Transverse colon (tissue), 4 donors: ENCODE results near the gene RASSF4. TPM values are rescaled to one million over a fixed set of nuclear protein-coding genes. Genes with fewer than 3 reads are reported as not detected.

Experiments used
- DNase-seq: peaks from one replicate; pipeline ENCODE4 v3.0.0-alpha.2; 2019
- H3K27ac ChIP-seq, 4 donors: fragments of 200-600 bp; sonication (generic); 2 replicates each; pipeline ENCODE4 v1.5.1; 2016 to 2018; ENCODE audit warnings: inconsistent platforms in 4 of 4
- H3K27me3 ChIP-seq: fragments of 200-600 bp; sonication (generic); 2 replicates; pipeline ENCODE4 v1.5.1; 2017; ENCODE audit warnings: inconsistent platforms
- H3K36me3 ChIP-seq, 4 donors: fragments of 200-600 bp; sonication (generic); 2 replicates each; pipeline ENCODE4 v1.5.1; 2017 to 2019; ENCODE audit warnings: inconsistent platforms in 4 of 4
- H3K4me1 ChIP-seq, 4 donors: fragments of 200-600 bp; sonication (generic); 2 replicates each; pipeline ENCODE4 v1.5.1; 2017 to 2020; ENCODE audit warnings: inconsistent platforms in 4 of 4
- H3K4me3 ChIP-seq, 4 donors: fragments of 200-600 bp; sonication (generic); 1 replicate in 1 of 4; 2 replicates in 3 of 4; pipeline versions ENCODE4 v1.5.1 to v1.6.1; 2017 to 2019; ENCODE audit warnings: inconsistent platforms in 4 of 4
- H3K9me3 ChIP-seq, 2 donors: fragments of 200-600 bp; sonication (generic); 2 replicates each; pipeline ENCODE4 v1.5.1; 2017 to 2019; ENCODE audit warnings: inconsistent platforms in 2 of 2
- EP300 ChIP-seq: sonication (generic); formaldehyde crosslinking; IDR thresholded peaks from one replicate; pipeline ENCODE4 v1.6.1; 2017; ENCODE audit warnings: antibody characterized with exemption, low read depth
- POLR2A ChIP-seq: fragments of 450-650 bp; IDR thresholded peaks from one replicate; pipeline ENCODE4 v1.6.1; 2016; ENCODE audit warnings: antibody characterized with exemption, mild to moderate bottlenecking, moderate library complexity
- POLR2AphosphoS5 ChIP-seq, 3 donors: sonication (generic); formaldehyde crosslinking; IDR thresholded peaks; one replicate each; pipeline ENCODE4 v1.6.1; 2016; ENCODE audit warnings: antibody characterized with exemption in 3 of 3
- WGBS, 2 donors: methylation state at CpG; one replicate each; pipeline ENCODE4 v1.1.5; 2018; ENCODE audit warnings: low coverage in 1 of 2; 5-methylcytosine and 5-hydroxymethylcytosine counted together
- in situ Hi-C, 4 donors: fragments of 200-750 bp; cut with MboI; loops; one replicate each; pipeline versions ENCODE4 v1.15.0 to v1.15.1; 2017; ENCODE audit warnings: low sequenced_read_pairs in 3 of 4, low pct_ligation_motif_present in 1 of 4, low pct_unique_long_range_greater_than_20kb in 1 of 4
- intact Hi-C: fragments of 100-400 bp; cut with DNase I; formaldehyde crosslinking; loops from one replicate; pipeline ENCODE4 v1.15.1; 2023; ENCODE audit warnings: low total_unique reads
- total RNA-seq, 4 donors: library from RNA; depleted of rRNA; stranded (reverse); fragments of >200 nt; gene quantifications; one replicate each; pipeline ENCODE4 v1.1.0, GENCODE V29; 2016
- TF ChIP-seq, protein P1 (sequence below), 5 experiments: fragments of 200-600 bp in 3 of 5; fragments of 450-650 bp in 2 of 5; sonication (generic) in 3 of 5; IDR thresholded peaks; 1 replicate in 2 of 5; 2 replicates in 3 of 5; pipeline ENCODE4 v1.5.1; 2016 to 2017; ENCODE audit warnings: antibody characterized with exemption in 5 of 5, inconsistent platforms in 3 of 5, mild to moderate bottlenecking in 2 of 5, moderate library complexity in 1 of 5

Gene RASSF4
- total RNA-seq, 4 donors from 2014 or later: 26.8 to 37.8 (median 27.5) TPM

DNA sequence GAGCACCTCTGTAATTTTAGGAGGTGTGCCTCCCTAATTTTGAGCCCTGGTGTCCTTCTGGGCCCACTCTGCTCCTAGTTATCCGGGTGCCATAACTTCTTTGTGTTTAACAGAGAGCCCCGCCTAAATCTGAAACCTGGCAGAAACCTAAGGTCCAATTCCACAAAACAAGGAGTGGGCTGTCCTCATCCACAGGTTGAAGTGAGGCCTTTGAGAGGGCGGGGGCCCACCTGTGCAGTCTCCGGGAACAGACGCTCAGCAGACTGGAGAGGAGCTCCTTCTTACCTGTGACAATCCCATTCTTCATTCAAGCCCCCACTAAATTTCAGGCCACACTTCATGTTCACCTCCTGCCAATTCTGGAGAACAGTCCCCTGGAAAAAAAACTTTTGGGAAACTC, 37.6 kb upstream of the RASSF4 start:
- Histone ChIP-seq H3K27ac (no peak overlapping the region), H3K9me3 (no peaks in the 10 kb centered on the region), H3K27me3 (no peaks in the 10 kb centered on the region), H3K4me1 (no peaks in the 10 kb centered on the region), H3K36me3 (no peaks in the 10 kb centered on the region), H3K4me3 (no peak overlapping the region)
- DNase-seq: no peak
- intact Hi-C loops: no loop called here
- in situ Hi-C loops: no loop called here
- TF ChIP-seq POLR2A (no peak), EP300 (no peak), POLR2AphosphoS5 (IDR thresholded peaks at IDR 0.05) (no peak)
- TF ChIP-seq, protein P1, sequence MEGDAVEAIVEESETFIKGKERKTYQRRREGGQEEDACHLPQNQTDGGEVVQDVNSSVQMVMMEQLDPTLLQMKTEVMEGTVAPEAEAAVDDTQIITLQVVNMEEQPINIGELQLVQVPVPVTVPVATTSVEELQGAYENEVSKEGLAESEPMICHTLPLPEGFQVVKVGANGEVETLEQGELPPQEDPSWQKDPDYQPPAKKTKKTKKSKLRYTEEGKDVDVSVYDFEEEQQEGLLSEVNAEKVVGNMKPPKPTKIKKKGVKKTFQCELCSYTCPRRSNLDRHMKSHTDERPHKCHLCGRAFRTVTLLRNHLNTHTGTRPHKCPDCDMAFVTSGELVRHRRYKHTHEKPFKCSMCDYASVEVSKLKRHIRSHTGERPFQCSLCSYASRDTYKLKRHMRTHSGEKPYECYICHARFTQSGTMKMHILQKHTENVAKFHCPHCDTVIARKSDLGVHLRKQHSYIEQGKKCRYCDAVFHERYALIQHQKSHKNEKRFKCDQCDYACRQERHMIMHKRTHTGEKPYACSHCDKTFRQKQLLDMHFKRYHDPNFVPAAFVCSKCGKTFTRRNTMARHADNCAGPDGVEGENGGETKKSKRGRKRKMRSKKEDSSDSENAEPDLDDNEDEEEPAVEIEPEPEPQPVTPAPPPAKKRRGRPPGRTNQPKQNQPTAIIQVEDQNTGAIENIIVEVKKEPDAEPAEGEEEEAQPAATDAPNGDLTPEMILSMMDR (IDR thresholded peaks at IDR 0.05): no peak
- WGBS, 2 donors: 80 to 81% methylated on average over 2 to 5 of the region's 5 CpGs

DNA sequence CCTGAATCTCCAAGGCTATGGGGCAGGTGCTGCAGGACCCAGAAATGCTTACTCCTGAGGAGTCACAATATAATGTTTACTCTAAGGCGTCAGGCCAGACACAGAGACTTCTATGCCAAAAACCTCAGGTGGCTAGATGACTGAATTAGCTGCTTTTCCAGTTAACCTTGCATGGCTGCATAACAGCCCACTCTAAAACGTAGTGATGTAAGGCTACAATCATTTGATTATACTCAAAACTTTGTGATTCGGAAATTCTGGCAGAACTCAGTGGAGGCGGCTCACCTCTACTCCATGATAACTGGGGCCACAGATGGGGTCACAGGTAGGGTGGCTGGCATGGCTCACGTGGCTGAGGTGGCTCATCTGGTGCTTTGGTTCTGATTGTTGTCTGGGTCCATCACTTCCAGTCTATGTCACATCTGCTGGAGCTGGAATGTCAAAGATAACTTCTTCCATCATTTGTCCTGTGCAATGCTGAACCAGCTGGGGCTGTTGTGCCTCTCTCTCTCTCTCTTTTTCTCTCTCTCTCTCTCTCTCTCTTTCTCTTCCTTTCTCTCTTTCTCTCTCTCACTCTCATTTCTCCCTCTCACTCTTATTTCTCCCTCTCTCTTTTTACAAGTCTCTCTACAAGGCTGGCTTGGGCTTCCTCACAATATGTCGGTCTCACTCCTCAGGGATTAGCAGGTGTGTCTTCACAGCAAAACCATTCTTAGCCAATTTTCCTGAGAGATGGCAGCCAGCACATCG, 36.6 kb upstream of the RASSF4 start:
- no peaks in the 10 kb centered on the region for H3K36me3 ChIP-seq
- no peak overlapping the region for H3K27ac ChIP-seq
- no peaks in the 10 kb centered on the region for H3K9me3 ChIP-seq
- H3K4me1 ChIP-seq: no peaks in the 10 kb centered on the region
- WGBS, 2 donors: 83 to 100% methylated on average over 2 to 7 of the region's 7 CpGs
- DNase-seq: no peak
- H3K4me3 ChIP-seq: no peak overlapping the region
- no peaks in the 10 kb centered on the region for H3K27me3 ChIP-seq
- TF ChIP-seq POLR2AphosphoS5 (IDR thresholded peaks at IDR 0.05) (no peak), EP300 (no peak), POLR2A (no peak)
- TF ChIP-seq, protein P1 (IDR thresholded peaks at IDR 0.05): no peak
- in situ Hi-C loops (no loop called here), intact Hi-C loops (no loop called here)

DNA sequence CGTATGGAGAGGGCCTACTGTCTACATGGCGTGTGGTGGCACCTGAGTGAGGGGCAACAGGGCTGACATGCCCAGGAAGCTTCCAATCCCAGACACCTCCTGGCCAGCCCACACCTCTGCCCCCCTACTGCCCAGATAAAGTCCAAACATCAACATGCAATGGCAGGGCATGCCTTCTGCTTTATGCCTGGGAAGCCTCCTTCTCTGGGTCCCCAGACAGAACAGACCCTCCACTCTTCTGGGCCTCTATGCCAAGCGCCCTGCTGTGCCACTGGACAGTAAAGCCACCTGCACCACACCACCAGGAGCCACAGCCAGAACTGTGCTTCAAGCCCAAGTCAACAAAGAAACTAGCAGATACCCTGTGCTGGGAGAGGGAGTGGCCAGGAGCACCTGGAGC, 36.0 kb upstream of the RASSF4 start:
- H3K4me3 ChIP-seq: no peak overlapping the region
- H3K4me1 ChIP-seq: no peaks in the 10 kb centered on the region
- intact Hi-C loops (no loop called here), in situ Hi-C loops (no loop called here)
- TF ChIP-seq, protein P1 (IDR thresholded peaks at IDR 0.05): no peak
- TF ChIP-seq EP300 (no peak), POLR2AphosphoS5 (IDR thresholded peaks at IDR 0.05) (no peak), POLR2A (no peak)
- H3K27me3 ChIP-seq: no peaks in the 10 kb centered on the region
- DNase-seq: no peak
- H3K9me3 ChIP-seq: no peaks in the 10 kb centered on the region
- no peaks in the 10 kb centered on the region for H3K36me3 ChIP-seq
- H3K27ac ChIP-seq: no peak overlapping the region
- 85% methylated on average over 3 of the region's 3 CpGs; no CpG with 5 or more reads in 1 of the 2 donors for WGBS, 2 donors

DNA sequence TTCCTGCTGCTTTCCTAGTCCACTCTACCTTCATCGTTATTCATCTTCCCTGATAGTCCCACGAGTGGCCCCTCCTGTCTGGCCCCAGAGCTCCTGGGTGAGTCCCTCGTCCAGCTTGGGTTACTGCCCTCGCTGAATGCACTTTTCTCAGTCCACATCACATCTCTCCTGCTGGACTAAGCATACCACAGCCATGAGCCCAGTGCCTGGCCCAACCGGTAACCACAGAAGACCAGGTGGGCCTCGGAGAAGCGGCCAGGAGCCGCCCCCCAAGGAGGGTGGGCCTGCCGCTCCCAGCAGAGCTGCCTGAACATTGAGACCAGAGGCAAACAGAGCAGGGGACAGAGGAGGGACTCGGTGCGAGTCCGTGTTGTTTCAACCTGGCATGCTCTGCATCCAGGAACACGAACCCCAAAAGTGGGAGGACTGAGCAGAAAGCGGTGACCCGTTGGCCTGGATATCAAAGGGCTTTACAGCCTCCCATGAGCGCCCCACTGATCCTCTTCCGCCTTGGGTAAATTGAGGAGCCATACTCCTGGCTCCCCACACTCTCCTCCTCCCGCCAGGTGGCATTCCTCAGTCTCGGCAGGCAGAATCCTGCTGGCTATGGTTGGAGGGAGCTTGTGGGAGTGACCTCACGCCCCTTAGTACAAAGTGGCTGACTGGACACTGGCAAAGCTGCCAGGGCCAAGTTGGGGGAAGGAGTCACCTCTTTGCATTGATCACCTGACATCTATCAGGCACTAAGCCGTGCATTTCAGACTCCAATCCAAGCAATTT, 35.2 kb upstream of the RASSF4 start:
- in situ Hi-C loops: no loop called here
- Histone ChIP-seq H3K27me3 (no peaks in the 10 kb centered on the region), H3K9me3 (no peaks in the 10 kb centered on the region), H3K27ac (no peak overlapping the region), H3K4me3 (no peak overlapping the region), H3K36me3 (no peaks in the 10 kb centered on the region), H3K4me1 (no peaks in the 10 kb centered on the region)
- intact Hi-C loops: no loop called here
- TF ChIP-seq, protein P1 (IDR thresholded peaks at IDR 0.05): no peak
- TF ChIP-seq POLR2A: no peak
- no peak for TF ChIP-seq EP300
- no peak for TF ChIP-seq POLR2AphosphoS5 (IDR thresholded peaks at IDR 0.05)
- 87% methylated on average over 21 of the region's 21 CpGs; no CpG with 5 or more reads in 1 of the 2 donors for WGBS, 2 donors
- DNase-seq: no peak
